Caco-2 (cell line): Measurements from ENCODE around the gene DDO. TPM values are rescaled to one million over a fixed set of nuclear protein-coding genes. Genes with fewer than 3 reads are reported as not detected.

Experiments used
- Bru-seq: library from RNA; stranded (reverse); fragments of 400-500 nt; gene quantifications from one replicate; lab custom pipeline; 2021; lab: Mats Ljungman, UMichigan
- BruChase-seq, 2 experiments: library from RNA; stranded (reverse); fragments of 400-500 nt; gene quantifications; one replicate each; lab custom pipeline; 2021; lab: Mats Ljungman, UMichigan
- BruUV-seq: library from RNA; stranded (reverse); fragments of 400-500 nt; replicated peaks from 2 replicates; lab custom pipeline; 2021; lab: Mats Ljungman, UMichigan
- CTCF ChIA-PET: fragments of 300-600 bp; sonication (Branson Sonifier 250); formaldehyde crosslinking; loops from one replicate; lab custom pipeline; 2022; ENCODE audit warnings: antibody characterized with exemption; lab: Charles Lee
- POLR2A ChIA-PET: fragments of 300-600 bp; sonication (Branson Sonifier 250); formaldehyde crosslinking; loops from one replicate; lab custom pipeline; 2022; ENCODE audit warnings: antibody characterized with exemption; lab: Charles Lee
- DNase-seq, 2 experiments: peaks; one replicate each; pipeline versions ENCODE4 v3.0.0 to v3.0.0-alpha.2; 2020 to 2022
- H3K27me3 ChIP-seq: replicated peaks from 2 replicates; pipeline ENCODE4 v1.6.0; 2011; ENCODE audit warnings: low read length; ENCODE audit not compliant: control insufficient read depth, insufficient read depth
- H3K36me3 ChIP-seq: 2 replicates; pipeline ENCODE4 v1.5.1; 2011; ENCODE audit warnings: low read length; ENCODE audit not compliant: control insufficient read depth, insufficient read depth
- H3K4me1 ChIP-seq: fragments of 250-450 bp; sonication (Bioruptor Pico); 2 replicates; pipeline ENCODE4 v1.5.1; 2020; ENCODE audit warnings: mild to moderate bottlenecking
- H3K4me3 ChIP-seq: 2 replicates; pipeline ENCODE4 v1.5.1; 2011; ENCODE audit warnings: low read depth, mild to moderate bottlenecking, control low read depth, low read length
- H3K9me3 ChIP-seq: fragments of 250-450 bp; sonication (Bioruptor Pico); 2 replicates; pipeline ENCODE4 v1.5.1; 2020; ENCODE audit warnings: mild to moderate bottlenecking, moderate library complexity
- H3K27ac Mint-ChIP-seq: one replicate; pipeline ENCODE4 v1.8.0; 2022; ENCODE audit warnings: mixed read lengths; ENCODE audit not compliant: unreplicated experiment
- H3K27me3 Mint-ChIP-seq: one replicate; pipeline ENCODE4 v1.8.0; 2022; ENCODE audit warnings: mixed read lengths; ENCODE audit not compliant: insufficient read depth, unreplicated experiment
- H3K36me3 Mint-ChIP-seq: one replicate; pipeline ENCODE4 v1.8.0; 2022; ENCODE audit warnings: mild to moderate bottlenecking, mixed read lengths; ENCODE audit not compliant: insufficient read depth, unreplicated experiment
- H3K4me1 Mint-ChIP-seq: one replicate; pipeline ENCODE4 v1.8.0; 2022; ENCODE audit warnings: low read depth, mixed read lengths; ENCODE audit not compliant: unreplicated experiment
- H3K4me3 Mint-ChIP-seq: one replicate; pipeline ENCODE4 v1.8.0; 2022; ENCODE audit warnings: mild to moderate bottlenecking, moderate library complexity, mixed read lengths; ENCODE audit not compliant: unreplicated experiment
- H3K9me3 Mint-ChIP-seq: one replicate; pipeline ENCODE4 v1.8.0; 2022; ENCODE audit warnings: mixed read lengths; ENCODE audit not compliant: unreplicated experiment
- CTCF ChIP-seq, 2 experiments: fragments of 200-600 bp in 1 of 2; IDR thresholded peaks; 1 replicate in 1 of 2; 2 replicates in 1 of 2; pipeline versions ENCODE4 v1.5.1 to v1.8.0; 2011 to 2022; ENCODE audit warnings: antibody characterized with exemption in 1 of 2, control low read depth in 1 of 2, inconsistent platforms in 1 of 2, low read depth in 1 of 2, low read length in 1 of 2, mild to moderate bottlenecking in 1 of 2, moderate library complexity in 1 of 2; ENCODE audit not compliant: insufficient read depth in 1 of 2, severe bottlenecking in 1 of 2, unreplicated experiment in 1 of 2
- intact Hi-C: fragments of 100-400 bp; cut with micrococcal nuclease; formaldehyde crosslinking; loops from one replicate; pipeline ENCODE4 v1.10.0; 2022; ENCODE audit not compliant: unreplicated experiment
- long read RNA-seq: library from polyadenylated mRNA; stranded (forward); transcript quantifications from one replicate; pipeline ENCODE4 v2.0.0, GENCODE V29; 2022
- total RNA-seq: library from RNA; stranded (reverse); gene quantifications from 2 replicates; pipeline ENCODE4 v1.2.3, GENCODE V29; 2022

DDO gene
- total RNA-seq = not detected in 2 replicates
- percentile 10 among the genes with signal in this experiment for Bru-seq, nascent RNA
- BruChase-seq, experiment 1, labeled RNA remaining after a 2-hour chase = not detected
- not detected for BruChase-seq, experiment 2, labeled RNA remaining after a 6-hour chase
- long read RNA-seq = 0 reads

GRCh38 chr6:110415086-110415916 lies at the start of gene DDO:
Gene DDO, minus strand, starts transcription at chr6:110415575. Its CDS starts 2,113 bp downstream, at chr6:110413462.
- H3K27me3 ChIP-seq = no peaks in the 10 kb centered on the region
- no peak for DNase-seq
- H3K4me3 ChIP-seq = no peak within 1 kb of the TSS
- BruUV-seq = no TSS peak
- TF ChIP-seq CTCF (IDR thresholded peaks at IDR 0.05; ENCODE audit: insufficient read depth in 1 of 2, low read depth in 1 of 2, low read length in 1 of 2, severe bottlenecking in 1 of 2, unreplicated experiment in 1 of 2) = no peak
- Mint-ChIP-seq H3K27me3 (no peaks in the 10 kb centered on the region), H3K4me3 (no peak within 1 kb of the TSS), H3K36me3 (no peaks in the 10 kb centered on the region), H3K27ac (no peak within 1 kb of the TSS), H3K4me1 (peaks cover 24% of the 10 kb centered on the region), H3K9me3 (no peaks in the 10 kb centered on the region)
- ChIA-PET POLR2A (no interaction called here), CTCF (no interaction called here)
- intact Hi-C loops = no loop called here
- H3K9me3 ChIP-seq = no peaks in the 10 kb centered on the region
- H3K4me1 ChIP-seq = peaks cover 18% of the 10 kb centered on the region
- no peaks in the 10 kb centered on the region for H3K36me3 ChIP-seq

- no peak overlapping the region for H3K4me3 Mint-ChIP-seq
- POLR2A ChIA-PET = no interaction called here
- no peak overlapping the region for H3K27ac Mint-ChIP-seq
- no peaks in the 10 kb centered on the region for H3K4me1 ChIP-seq
- DNase-seq = no peak
- H3K4me1 Mint-ChIP-seq = no peaks in the 10 kb centered on the region
- no peak overlapping the region for H3K4me3 ChIP-seq
- no peaks in the 10 kb centered on the region for H3K36me3 ChIP-seq
- no TSS peak for BruUV-seq
- no peaks in the 10 kb centered on the region for H3K27me3 ChIP-seq
- CTCF ChIA-PET = no interaction called here
- TF ChIP-seq CTCF (IDR thresholded peaks at IDR 0.05; ENCODE audit: insufficient read depth in 1 of 2, low read depth in 1 of 2, low read length in 1 of 2, severe bottlenecking in 1 of 2, unreplicated experiment in 1 of 2) = no peak
- peaks cover 14% of the 10 kb centered on the region; the same call in 1 of the 2 replicates for H3K9me3 ChIP-seq
- intact Hi-C loops = no loop called here
- H3K36me3 Mint-ChIP-seq = no peaks in the 10 kb centered on the region
- peaks cover 16% of the 10 kb centered on the region for H3K9me3 Mint-ChIP-seq
- H3K27me3 Mint-ChIP-seq = peaks cover 3% of the 10 kb centered on the region
These were observed 47.6 kb upstream of the DDO start for GRCh38 chr6:110462884-110463481.

GRCh38 chr6:110461376-110461775 lies 46.0 kb upstream of the DDO start:
- BruUV-seq = no TSS peak
- peaks cover 14% of the 10 kb centered on the region; the same call in 1 of the 2 replicates for H3K9me3 ChIP-seq
- no peaks in the 10 kb centered on the region for H3K4me1 ChIP-seq
- Mint-ChIP-seq H3K4me3 (no peak overlapping the region), H3K27ac (no peak overlapping the region), H3K9me3 (peaks cover 16% of the 10 kb centered on the region), H3K27me3 (no peaks in the 10 kb centered on the region), H3K36me3 (no peaks in the 10 kb centered on the region), H3K4me1 (no peaks in the 10 kb centered on the region)
- H3K27me3 ChIP-seq = no peaks in the 10 kb centered on the region
- POLR2A ChIA-PET = no interaction called here
- intact Hi-C loops = no loop called here
- H3K4me3 ChIP-seq = no peak overlapping the region
- no peak for DNase-seq
- TF ChIP-seq CTCF (IDR thresholded peaks at IDR 0.05; ENCODE audit: insufficient read depth in 1 of 2, low read depth in 1 of 2, low read length in 1 of 2, severe bottlenecking in 1 of 2, unreplicated experiment in 1 of 2) = no peak
- no peaks in the 10 kb centered on the region for H3K36me3 ChIP-seq
- CTCF ChIA-PET = no interaction called here
